Measurements from ENCODE around the gene SASH1.
A peak's percentile ranks its signal among the peaks of the same experiment; 100 is the strongest.

Gene SASH1

DNA sequence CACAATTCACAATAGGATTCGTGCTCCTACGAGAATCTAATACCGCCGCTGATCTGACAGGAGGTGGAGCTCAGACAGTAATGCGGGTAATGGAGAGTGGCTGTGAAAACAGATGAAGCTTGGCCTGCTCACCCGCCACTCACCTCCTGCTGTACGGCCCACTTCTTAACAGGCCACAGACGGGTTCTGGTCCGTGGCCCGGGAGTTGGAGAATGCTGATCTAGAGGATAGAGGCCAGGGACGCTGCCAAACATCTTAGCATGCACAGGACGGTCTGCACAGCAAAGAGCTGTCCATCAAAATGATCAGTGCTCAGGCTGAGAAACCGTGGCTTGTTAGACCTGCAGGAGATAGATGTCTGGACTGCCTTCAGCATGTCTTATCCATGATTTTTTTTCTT is 186.4 kb downstream of the SASH1 start:
- Histone ChIP-seq H3K9me3 (ENCODE audit: control insufficient read depth, low read length) (no peaks in the 10 kb centered on the region), H3K4me1 (ENCODE audit: control insufficient read depth, insufficient read depth, low read length) (peaks cover 45% of the 10 kb centered on the region), H3K36me3 (ENCODE audit: control insufficient read depth, insufficient read depth, low read length, severe bottlenecking) (peaks cover 73% of the 10 kb centered on the region), H3K4me3 (ENCODE audit: low read length) (no peak overlapping the region), H3K27me3 (replicated peaks; ENCODE audit: control insufficient read depth, insufficient read depth, low read length) (no peaks in the 10 kb centered on the region), H3K9ac (ENCODE audit: low read length) (peak overlapping the region; percentile 82)
- no peak for DNase-seq (ENCODE audit: low read depth)

GRCh38 chr6:148530394-148530953 is 187.8 kb downstream of the SASH1 start:
- DNase-seq (ENCODE audit: low read depth) = peak; percentile 73

DNA sequence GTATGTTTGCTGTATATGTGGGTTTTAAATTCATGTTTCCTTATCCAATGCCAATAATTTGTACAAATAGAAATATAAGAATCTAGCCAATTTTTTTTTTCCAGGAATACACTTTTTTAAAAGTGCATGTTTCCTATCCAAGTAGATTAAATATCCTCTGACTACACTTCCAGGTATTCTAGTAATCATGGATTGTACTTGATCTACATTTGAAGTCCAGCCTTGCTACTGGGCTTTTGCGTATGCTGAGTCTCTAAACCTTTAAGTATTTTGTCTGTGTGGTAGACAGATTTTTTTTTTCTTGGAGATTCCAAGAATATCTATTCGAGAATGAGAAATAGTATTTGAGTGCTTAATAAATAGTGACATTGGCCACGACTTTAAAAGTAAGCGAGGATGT is 188.3 kb downstream of the SASH1 start:
- peak; percentile 30 for DNase-seq (ENCODE audit: low read depth)
- H3K4me1 ChIP-seq (ENCODE audit: control insufficient read depth, insufficient read depth, low read length) = peaks cover 36% of the 10 kb centered on the region
- H3K4me3 ChIP-seq (ENCODE audit: low read length) = peak overlapping the region; percentile 75
- peak overlapping the region; percentile 82 for H3K9ac ChIP-seq (ENCODE audit: low read length)
- peaks cover 85% of the 10 kb centered on the region for H3K36me3 ChIP-seq (ENCODE audit: control insufficient read depth, insufficient read depth, low read length, severe bottlenecking)
- no peaks in the 10 kb centered on the region for H3K9me3 ChIP-seq (ENCODE audit: control insufficient read depth, low read length)
- no peaks in the 10 kb centered on the region for H3K27me3 ChIP-seq (replicated peaks; ENCODE audit: control insufficient read depth, insufficient read depth, low read length)

More at GRCh38 chr6:148530394-148530953, 187.8 kb downstream of the SASH1 start:
- Histone ChIP-seq H3K4me1 (ENCODE audit: control insufficient read depth, insufficient read depth, low read length) (peaks cover 36% of the 10 kb centered on the region), H3K9me3 (ENCODE audit: control insufficient read depth, low read length) (no peaks in the 10 kb centered on the region), H3K9ac (ENCODE audit: low read length) (peak overlapping the region; percentile 82), H3K4me3 (ENCODE audit: low read length) (peak overlapping the region; percentile 75), H3K27me3 (replicated peaks; ENCODE audit: control insufficient read depth, insufficient read depth, low read length) (no peaks in the 10 kb centered on the region), H3K36me3 (ENCODE audit: control insufficient read depth, insufficient read depth, low read length, severe bottlenecking) (peaks cover 85% of the 10 kb centered on the region)

DNA sequence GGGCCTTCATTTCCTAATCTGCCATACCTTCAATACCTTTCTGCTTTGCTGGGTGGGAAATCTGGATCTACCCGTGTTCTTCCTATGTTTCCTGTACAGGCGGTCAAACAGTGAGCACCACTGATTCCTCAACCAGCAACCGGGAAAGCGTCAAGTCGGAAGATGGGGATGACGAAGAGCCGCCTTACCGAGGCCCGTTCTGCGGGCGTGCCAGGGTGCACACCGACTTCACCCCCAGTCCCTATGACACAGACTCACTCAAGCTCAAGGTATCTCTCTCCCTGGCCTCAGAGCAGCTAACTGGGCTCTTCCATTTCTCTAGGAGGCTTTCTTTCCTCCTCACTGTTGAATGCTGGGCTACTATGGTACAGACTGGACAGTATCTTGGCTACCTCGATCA is 190.1 kb downstream of the SASH1 start:
- H3K9me3 ChIP-seq (ENCODE audit: control insufficient read depth, low read length) = no peaks in the 10 kb centered on the region
- no peak overlapping the region for H3K9ac ChIP-seq (ENCODE audit: low read length)
- H3K36me3 ChIP-seq (ENCODE audit: control insufficient read depth, insufficient read depth, low read length, severe bottlenecking) = peaks cover 86% of the 10 kb centered on the region
- peaks cover 38% of the 10 kb centered on the region for H3K4me1 ChIP-seq (ENCODE audit: control insufficient read depth, insufficient read depth, low read length)
- DNase-seq (ENCODE audit: low read depth) = no peak
- H3K4me3 ChIP-seq (ENCODE audit: low read length) = no peak overlapping the region
- H3K27me3 ChIP-seq (replicated peaks; ENCODE audit: control insufficient read depth, insufficient read depth, low read length) = no peaks in the 10 kb centered on the region

DNA sequence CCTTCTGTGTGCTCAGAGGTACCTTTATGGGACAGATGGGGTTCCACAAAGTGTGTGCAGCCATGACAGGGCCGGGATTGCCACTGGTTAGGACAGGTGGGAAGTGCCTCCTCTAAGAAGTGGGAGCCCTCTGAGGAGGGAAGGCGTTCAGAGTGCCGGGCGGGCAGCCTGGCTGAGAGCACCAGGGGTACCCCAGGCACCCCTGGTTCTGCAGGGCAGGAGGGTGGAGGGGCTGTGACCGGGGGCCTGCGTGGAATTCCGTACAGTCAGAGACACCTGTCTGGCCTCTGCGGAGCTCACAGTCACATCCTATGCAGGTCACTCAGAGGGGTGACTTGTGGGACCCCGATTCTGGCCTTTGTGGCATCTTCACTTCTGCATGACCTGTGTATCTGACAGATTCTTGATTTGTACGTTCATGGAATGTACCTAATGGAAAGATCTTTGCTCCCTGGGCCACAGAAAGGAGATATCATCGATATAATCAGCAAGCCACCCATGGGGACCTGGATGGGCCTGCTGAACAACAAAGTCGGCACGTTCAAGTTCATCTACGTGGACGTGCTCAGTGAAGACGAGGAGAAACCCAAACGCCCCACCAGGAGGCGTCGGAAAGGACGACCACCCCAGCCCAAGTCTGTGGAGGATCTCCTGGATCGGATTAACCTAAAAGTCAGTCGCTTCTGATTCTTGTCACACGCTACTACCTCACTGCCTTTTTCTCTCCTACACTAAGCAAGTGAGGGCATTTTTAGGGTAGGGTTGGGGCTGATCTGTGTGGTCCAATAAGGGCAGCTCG is 190.9 kb downstream of the SASH1 start:
- Histone ChIP-seq H3K27me3 (replicated peaks; ENCODE audit: control insufficient read depth, insufficient read depth, low read length) (no peaks in the 10 kb centered on the region), H3K9me3 (ENCODE audit: control insufficient read depth, low read length) (no peaks in the 10 kb centered on the region), H3K4me3 (ENCODE audit: low read length) (no peak overlapping the region), H3K9ac (ENCODE audit: low read length) (no peak overlapping the region), H3K36me3 (ENCODE audit: control insufficient read depth, insufficient read depth, low read length, severe bottlenecking) (peaks cover 84% of the 10 kb centered on the region), H3K4me1 (ENCODE audit: control insufficient read depth, insufficient read depth, low read length) (peaks cover 46% of the 10 kb centered on the region)
- DNase-seq (ENCODE audit: low read depth) = no peak

DNA sequence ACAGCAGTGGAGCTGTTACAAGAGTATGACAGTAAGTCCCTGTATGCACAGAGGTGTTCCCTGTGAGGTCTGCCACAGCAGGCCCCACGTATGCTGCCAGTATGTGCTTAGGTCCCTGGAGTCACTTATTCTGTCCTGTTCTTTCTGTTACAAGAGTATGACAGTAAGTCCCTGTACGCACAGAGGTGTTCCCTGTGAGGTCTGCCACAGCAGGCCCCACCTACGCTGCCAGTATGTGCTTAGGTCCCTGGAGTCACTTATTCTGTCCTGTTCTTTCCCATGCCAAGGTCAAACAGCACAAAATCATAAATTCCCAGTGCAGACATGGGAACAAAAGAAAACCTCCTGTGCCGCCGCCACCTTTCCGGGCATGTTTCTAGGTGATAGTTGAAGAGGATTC is 192.2 kb downstream of the SASH1 start:
- H3K4me1 ChIP-seq (ENCODE audit: control insufficient read depth, insufficient read depth, low read length) = peaks cover 41% of the 10 kb centered on the region
- H3K9me3 ChIP-seq (ENCODE audit: control insufficient read depth, low read length) = no peaks in the 10 kb centered on the region
- peaks cover 81% of the 10 kb centered on the region for H3K36me3 ChIP-seq (ENCODE audit: control insufficient read depth, insufficient read depth, low read length, severe bottlenecking)
- H3K27me3 ChIP-seq (replicated peaks; ENCODE audit: control insufficient read depth, insufficient read depth, low read length) = no peaks in the 10 kb centered on the region
- no peak overlapping the region for H3K4me3 ChIP-seq (ENCODE audit: low read length)
- no peak for DNase-seq (ENCODE audit: low read depth)
- no peak overlapping the region for H3K9ac ChIP-seq (ENCODE audit: low read length)

- no peak for DNase-seq (ENCODE audit: low read depth)
- no peaks in the 10 kb centered on the region for H3K9me3 ChIP-seq (ENCODE audit: control insufficient read depth, low read length)
- H3K4me1 ChIP-seq (ENCODE audit: control insufficient read depth, insufficient read depth, low read length) = peaks cover 36% of the 10 kb centered on the region
- peak overlapping the region; percentile 10 for H3K9ac ChIP-seq (ENCODE audit: low read length)
- H3K4me3 ChIP-seq (ENCODE audit: low read length) = no peak overlapping the region
- H3K27me3 ChIP-seq (replicated peaks; ENCODE audit: control insufficient read depth, insufficient read depth, low read length) = no peaks in the 10 kb centered on the region
- peaks cover 86% of the 10 kb centered on the region for H3K36me3 ChIP-seq (ENCODE audit: control insufficient read depth, insufficient read depth, low read length, severe bottlenecking)
These were observed 192.7 kb downstream of the SASH1 start for GRCh38 chr6:148535381-148535780.

- H3K9me3 ChIP-seq (ENCODE audit: control insufficient read depth, low read length) = no peaks in the 10 kb centered on the region
- H3K9ac ChIP-seq (ENCODE audit: low read length) = peak overlapping the region; percentile 10
- no peak for DNase-seq (ENCODE audit: low read depth)
- H3K4me1 ChIP-seq (ENCODE audit: control insufficient read depth, insufficient read depth, low read length) = peaks cover 30% of the 10 kb centered on the region
- no peak overlapping the region for H3K4me3 ChIP-seq (ENCODE audit: low read length)
- peaks cover 90% of the 10 kb centered on the region for H3K36me3 ChIP-seq (ENCODE audit: control insufficient read depth, insufficient read depth, low read length, severe bottlenecking)
- no peaks in the 10 kb centered on the region for H3K27me3 ChIP-seq (replicated peaks; ENCODE audit: control insufficient read depth, insufficient read depth, low read length)
These were observed 193.3 kb downstream of the SASH1 start for GRCh38 chr6:148535976-148536375.

DNA sequence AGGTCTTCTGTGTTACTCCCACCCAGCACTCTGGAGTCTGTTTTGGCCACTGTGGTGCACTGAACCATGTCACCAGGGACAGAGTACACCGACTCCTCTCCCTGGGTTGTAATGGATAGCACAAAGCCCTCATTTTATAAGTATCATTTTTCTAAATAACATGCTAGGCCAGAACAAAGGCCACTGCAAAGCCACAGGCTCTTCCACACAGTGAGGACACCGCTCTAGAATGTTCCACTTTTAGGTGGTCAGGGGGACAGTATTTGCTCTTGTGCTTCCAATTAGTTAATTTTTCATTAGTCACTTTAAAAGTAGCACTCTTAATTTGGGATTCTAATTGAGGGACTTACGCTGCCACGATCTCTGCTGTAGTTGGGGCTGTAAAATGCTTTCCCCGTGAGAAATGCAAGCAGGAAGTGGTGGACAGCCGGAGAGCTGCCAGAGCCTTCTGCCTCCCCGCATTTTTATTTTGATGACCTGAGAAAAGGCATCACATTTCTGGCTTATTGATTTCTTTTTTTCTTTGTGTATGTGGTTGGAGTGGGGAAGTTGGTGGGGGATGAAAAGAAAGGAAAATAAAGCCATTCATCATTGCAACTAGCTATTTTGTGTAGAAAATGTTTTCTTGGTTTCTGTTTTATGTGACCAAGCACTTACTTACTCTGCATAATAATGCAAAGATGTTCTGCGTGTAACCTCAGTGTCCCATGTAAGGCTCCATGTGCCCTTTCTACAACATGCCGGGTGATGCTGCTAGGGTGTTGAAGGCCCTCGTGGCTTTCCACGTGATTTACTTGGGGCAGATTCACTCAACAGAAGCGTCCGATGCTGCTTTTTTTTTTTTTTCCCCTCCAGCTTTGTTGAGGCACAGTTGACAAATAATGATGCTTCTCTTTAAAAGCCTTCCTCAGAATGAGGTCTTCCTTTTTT is 195.9 kb downstream of the SASH1 start:
- H3K9me3 ChIP-seq (ENCODE audit: control insufficient read depth, low read length) = no peaks in the 10 kb centered on the region
- DNase-seq (ENCODE audit: low read depth) = no peak
- no peaks in the 10 kb centered on the region for H3K27me3 ChIP-seq (replicated peaks; ENCODE audit: control insufficient read depth, insufficient read depth, low read length)
- H3K4me3 ChIP-seq (ENCODE audit: low read length) = peak overlapping the region; percentile 35
- peak overlapping the region; percentile 63 for H3K9ac ChIP-seq (ENCODE audit: low read length)
- peaks cover 90% of the 10 kb centered on the region for H3K36me3 ChIP-seq (ENCODE audit: control insufficient read depth, insufficient read depth, low read length, severe bottlenecking)
- peaks cover 26% of the 10 kb centered on the region for H3K4me1 ChIP-seq (ENCODE audit: control insufficient read depth, insufficient read depth, low read length)

DNA sequence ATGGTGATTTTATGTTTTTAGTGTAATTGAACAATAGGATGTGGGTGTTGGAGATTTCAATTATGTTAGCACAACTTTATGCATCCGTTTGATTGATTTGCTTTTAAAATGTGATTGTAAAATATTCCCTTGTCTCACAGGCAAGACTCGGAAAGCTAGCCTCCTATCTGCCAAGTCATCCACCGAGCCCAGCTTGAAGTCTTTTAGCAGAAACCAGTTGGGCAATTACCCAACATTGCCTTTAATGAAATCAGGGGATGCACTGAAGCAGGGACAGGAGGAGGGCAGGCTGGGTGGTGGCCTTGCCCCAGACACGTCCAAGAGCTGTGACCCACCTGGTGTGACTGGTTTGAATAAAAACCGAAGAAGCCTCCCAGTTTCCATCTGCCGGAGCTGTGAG is 200.9 kb downstream of the SASH1 start:
- peaks cover 92% of the 10 kb centered on the region for H3K36me3 ChIP-seq (ENCODE audit: control insufficient read depth, insufficient read depth, low read length, severe bottlenecking)
- H3K9me3 ChIP-seq (ENCODE audit: control insufficient read depth, low read length) = no peaks in the 10 kb centered on the region
- no peak overlapping the region for H3K4me3 ChIP-seq (ENCODE audit: low read length)

GRCh38 chr6:148544421-148544820 is 201.8 kb downstream of the SASH1 start:
- no peaks in the 10 kb centered on the region for H3K9me3 ChIP-seq (ENCODE audit: control insufficient read depth, low read length)
- H3K36me3 ChIP-seq (ENCODE audit: control insufficient read depth, insufficient read depth, low read length, severe bottlenecking) = peaks cover 100% of the 10 kb centered on the region
- no peak overlapping the region for H3K9ac ChIP-seq (ENCODE audit: low read length)
- H3K27me3 ChIP-seq (replicated peaks; ENCODE audit: control insufficient read depth, insufficient read depth, low read length) = no peaks in the 10 kb centered on the region
- no peak for DNase-seq (ENCODE audit: low read depth)
- no peak overlapping the region for H3K4me3 ChIP-seq (ENCODE audit: low read length)
- H3K4me1 ChIP-seq (ENCODE audit: control insufficient read depth, insufficient read depth, low read length) = peaks cover 16% of the 10 kb centered on the region

More for the DNA sequence above, 200.9 kb downstream of the SASH1 start:
- H3K9ac ChIP-seq (ENCODE audit: low read length) = no peak overlapping the region
- no peaks in the 10 kb centered on the region for H3K27me3 ChIP-seq (replicated peaks; ENCODE audit: control insufficient read depth, insufficient read depth, low read length)
- peaks cover 17% of the 10 kb centered on the region for H3K4me1 ChIP-seq (ENCODE audit: control insufficient read depth, insufficient read depth, low read length)
- DNase-seq (ENCODE audit: low read depth) = no peak
